HepG2 (cell line): ENCODE results near the gene ARHGEF16. TPM values are rescaled to one million over a fixed set of nuclear protein-coding genes. Genes with fewer than 3 reads are reported as not detected.

ENCODE experiments used
- ATAC-seq: fragments of 200-7000 bp; cut with Tn5 transposase; 3 replicates; pipeline ENCODE4 v1.9.1; 2020; ENCODE audit warnings: mild to moderate bottlenecking, moderate library complexity
- BruUV-seq: library from RNA; stranded (reverse); fragments of 400-500 nt; replicated peaks from 2 replicates; lab custom pipeline; 2021; lab: Mats Ljungman, UMichigan
- CTCF ChIA-PET: fragments of 300-600 bp; formaldehyde crosslinking; extraction: SDS; loops from one replicate; lab custom pipeline; 2021; ENCODE audit warnings: low total read pairs, inconsistent platforms, low intra/inter-chr PET ratio; lab: Yijun Ruan, JAX
- POLR2A ChIA-PET: fragments of 350-600 bp; sonication (Branson Sonifier 250); formaldehyde crosslinking; loops from one replicate; lab custom pipeline; 2020; ENCODE audit warnings: antibody characterized with exemption, inconsistent platforms; lab: Yijun Ruan, JAX
- DNase-seq: peaks from one replicate; pipeline ENCODE4 v3.0.0-alpha.2; 2015; ENCODE audit warnings: low spot score
- FAIRE-seq: peaks from 3 replicates; lab custom pipeline; 2011; peaks lifted over from hg19 to GRCh38; lab: Jason Lieb, UNC
- H2AFZ ChIP-seq: one replicate; pipeline ENCODE4 v1.6.1; 2011; ENCODE audit warnings: low read length, inconsistent platforms
- H3K27ac ChIP-seq: fragments of 300-600 bp; 3 replicates; pipeline ENCODE4 v1.8.0; 2011; ENCODE audit warnings: mixed run types, mild to moderate bottlenecking, mixed read lengths, low read length, inconsistent platforms; ENCODE audit not compliant: insufficient read depth; ENCODE audit errors: extremely low read length
- H3K27me3 ChIP-seq, 2 experiments: fragments of 200-600 bp in 1 of 2; 2 replicates in 1 of 2; 3 replicates in 1 of 2; pipeline versions ENCODE4 v1.6.0 to v1.8.0; 2011; ENCODE audit warnings: low read length in 2 of 2, mild to moderate bottlenecking in 2 of 2, moderate library complexity in 2 of 2, inconsistent platforms in 1 of 2; ENCODE audit not compliant: insufficient read depth in 2 of 2, control insufficient read depth in 1 of 2
- H3K36me3 ChIP-seq, 2 experiments: fragments of 200-600 bp in 1 of 2; replicated peaks in 1 of 2; 2 replicates in 1 of 2; 3 replicates in 1 of 2; pipeline versions ENCODE4 v1.5.1 to v1.8.0; 2011; ENCODE audit warnings: low read length in 2 of 2, inconsistent platforms in 1 of 2; ENCODE audit not compliant: insufficient read depth in 2 of 2, control insufficient read depth in 1 of 2
- H3K4me1 ChIP-seq: 2 replicates; pipeline ENCODE4 v1.5.1; 2012; ENCODE audit warnings: low read length, inconsistent platforms; ENCODE audit not compliant: insufficient read depth
- H3K4me2 ChIP-seq: 2 replicates; pipeline ENCODE4 v1.6.0; 2011; ENCODE audit warnings: low read depth, low read length, inconsistent platforms
- H3K4me3 ChIP-seq, 3 experiments: fragments of 200-600 bp in 1 of 3; sonication (generic), shearing (Covaris generic) in 1 of 3; replicated peaks in 1 of 3; 2 replicates each; pipeline ENCODE4 v1.5.1; 2011 to 2016; ENCODE audit warnings: low read length in 3 of 3, inconsistent platforms in 2 of 3, low read depth in 2 of 3, mild to moderate bottlenecking in 2 of 3, control low read depth in 1 of 3, mixed read lengths in 1 of 3; ENCODE audit not compliant: insufficient read depth in 1 of 3
- H3K79me2 ChIP-seq: one replicate; pipeline ENCODE4 v1.6.1; 2011; ENCODE audit warnings: low read length, inconsistent platforms; ENCODE audit not compliant: insufficient read depth
- H3K9ac ChIP-seq: 2 replicates; pipeline ENCODE4 v1.6.0; 2011; ENCODE audit warnings: mild to moderate bottlenecking, low read depth, low read length, inconsistent platforms; ENCODE audit not compliant: insufficient read depth
- H3K9me3 ChIP-seq: 2 replicates; pipeline ENCODE4 v1.5.1; 2012; ENCODE audit warnings: mild to moderate bottlenecking, low read length
- H4K20me1 ChIP-seq: 2 replicates; pipeline ENCODE4 v1.6.0; 2011; ENCODE audit warnings: inconsistent platforms, mild to moderate bottlenecking, low read length, moderate library complexity; ENCODE audit not compliant: insufficient read depth
- CBX1 ChIP-seq: IDR thresholded peaks from one replicate; pipeline ENCODE4 v1.6.1; 2016; ENCODE audit warnings: antibody characterized with exemption, low read depth
- CC2D1A ChIP-seq: sonication (generic); formaldehyde crosslinking; IDR thresholded peaks from 2 replicates; pipeline ENCODE4 v1.8.1; 2023; ENCODE audit warnings: mild to moderate bottlenecking, missing genetic modification reagents
- CSRNP1 ChIP-seq: sonication (generic); formaldehyde crosslinking; IDR thresholded peaks from 2 replicates; pipeline ENCODE4 v1.8.1; 2023; ENCODE audit warnings: mild to moderate bottlenecking, missing genetic modification reagents
- EED ChIP-seq: sonication (generic); formaldehyde crosslinking; IDR thresholded peaks from 2 replicates; pipeline ENCODE4 v1.5.0; 2020; ENCODE audit warnings: mild to moderate bottlenecking, missing genetic modification reagents
- EHMT2 ChIP-seq: fragments of 200-600 bp; sonication (generic); IDR thresholded peaks from 2 replicates; pipeline ENCODE4 v1.7.0; 2017; ENCODE audit warnings: antibody characterized with exemption, low read depth, low read length, borderline replicate concordance
- FOXK2 ChIP-seq: fragments of 450-650 bp; IDR thresholded peaks from 2 replicates; pipeline ENCODE4 v1.6.1; 2016
- KDM2A ChIP-seq: sonication (generic); formaldehyde crosslinking; IDR thresholded peaks from 2 replicates; pipeline ENCODE4 v1.4.0; 2020; ENCODE audit warnings: low read depth, missing genetic modification reagents, borderline replicate concordance
- MLX ChIP-seq: IDR thresholded peaks from 2 replicates; pipeline ENCODE4 v1.6.1; 2016
- MYC ChIP-seq: sonication (generic); formaldehyde crosslinking; IDR thresholded peaks from 2 replicates; pipeline ENCODE4 v1.9.0; 2021; ENCODE audit warnings: missing genetic modification reagents, borderline replicate concordance
- PRDM10 ChIP-seq: sonication (generic); formaldehyde crosslinking; IDR thresholded peaks from 2 replicates; pipeline ENCODE4 v1.4.0; 2020; ENCODE audit warnings: low read depth, missing genetic modification reagents
- ZBTB7B ChIP-seq: sonication (generic); formaldehyde crosslinking; IDR thresholded peaks from 2 replicates; pipeline ENCODE4 v1.4.0; 2020; ENCODE audit warnings: missing genetic modification reagents
- ZNF10 ChIP-seq: sonication (generic); formaldehyde crosslinking; IDR thresholded peaks from 2 replicates; pipeline ENCODE4 v1.4.0; 2020; ENCODE audit warnings: mild to moderate bottlenecking, low read depth, missing genetic modification reagents, borderline replicate concordance
- ZNF34 ChIP-seq: sonication (generic); formaldehyde crosslinking; IDR thresholded peaks from 2 replicates; pipeline ENCODE4 v1.4.0; 2020; ENCODE audit warnings: mild to moderate bottlenecking, missing genetic modification reagents, borderline replicate concordance
- ZNF567 ChIP-seq: sonication (generic); formaldehyde crosslinking; IDR thresholded peaks from 2 replicates; pipeline ENCODE4 v1.8.1; 2023; ENCODE audit warnings: mild to moderate bottlenecking, missing genetic modification reagents, borderline replicate concordance
- WGBS: methylation state at CpG from one replicate; pipeline ENCODE4 v1.1.6; 2017; ENCODE audit warnings: low lambda C conversion rate; 5-methylcytosine and 5-hydroxymethylcytosine counted together
- in situ Hi-C: cut with HindIII; loops from 2 replicates; pipeline ENCODE4 v1.10.0; 2017; ENCODE audit warnings: low pct_unique_long_range_greater_than_20kb; ENCODE audit not compliant: extremely low pct_ligation_motif_present
- intact Hi-C: fragments of 100-400 bp; cut with micrococcal nuclease; formaldehyde crosslinking; loops from one replicate; pipeline ENCODE4 v1.10.0; 2022; ENCODE audit not compliant: unreplicated experiment
- polyA plus RNA-seq, 8 experiments: library from polyadenylated mRNA; depleted of rRNA in 3 of 8; stranded (reverse) in 7 of 8; unstranded in 1 of 8; fragments of >200 nt; fragmentation: Illumina TruSeq in 4 of 8; extraction: Trizol in 4 of 8; gene quantifications; 2 replicates each; pipeline versions ENCODE4 v1.2.1 to v1.2.3, GENCODE V29; 2011 to 2016; ENCODE audit warnings: low read depth in 4 of 8, missing spikeins in 1 of 8, mixed read lengths in 1 of 8; ENCODE audit not compliant: insufficient read depth in 1 of 8
- total RNA-seq, 5 experiments: library from RNA; depleted of rRNA; stranded (reverse); fragments of >200 nt; fragmentation: Illumina TruSeq; extraction: Trizol; gene quantifications; 2 replicates each; pipeline ENCODE4 v1.2.3, GENCODE V29; 2016; ENCODE audit warnings: low read depth in 1 of 5

ARHGEF16 gene
- total and polyA plus RNA-seq, 2 of the 13 experiments (the other 11 are each of a cell fraction or from before 2014, with no cell fraction given): 20.3 to 39.9 TPM

- H3K4me1 ChIP-seq: no peaks in the 10 kb centered on the region
- H3K4me3 ChIP-seq: no peak overlapping the region
- H3K36me3 ChIP-seq: no peaks in the 10 kb centered on the region
- POLR2A ChIA-PET: no interaction called here
- H3K9me3 ChIP-seq: no peaks in the 10 kb centered on the region
- TF ChIP-seq FOXK2: no peak
- no peak for TF ChIP-seq ZBTB7B (CRISPR knock-in tag)
- TF ChIP-seq ZNF567 (CRISPR knock-in tag): no peak
- TF ChIP-seq CBX1: no peak
- no peak for TF ChIP-seq ZNF34 (CRISPR knock-in tag)
- no peak for TF ChIP-seq EHMT2
- TF ChIP-seq ZNF10: no peak
- no peak for TF ChIP-seq CSRNP1
- no peak for TF ChIP-seq MLX (CRISPR knock-in tag)
- no peak for TF ChIP-seq CC2D1A
- TF ChIP-seq EED (CRISPR knock-in tag): no peak
- no peak for TF ChIP-seq MYC (CRISPR knock-in tag)
- TF ChIP-seq KDM2A (CRISPR knock-in tag): no peak
- no peak for TF ChIP-seq PRDM10
- no peak for FAIRE-seq
- H3K4me2 ChIP-seq: no peak overlapping the region
- intact Hi-C loops (no loop called here), in situ Hi-C loops (no loop called here)
- no peak overlapping the region for H2AFZ ChIP-seq
- WGBS: 12% methylated on average over 3 of the region's 8 CpGs
- CTCF ChIA-PET: no interaction called here
- ATAC-seq: no peak
- peaks cover 7% of the 10 kb centered on the region; the same call in 1 of the 2 replicates for H4K20me1 ChIP-seq
- no peaks in the 10 kb centered on the region for H3K79me2 ChIP-seq
- no TSS peak for BruUV-seq
- no peak for DNase-seq
- peaks cover 10 to 43% of the 10 kb centered on the region in 2 experiments; a peak in 4 of 5 replicates for H3K27me3 ChIP-seq
- H3K27ac ChIP-seq: no peak overlapping the region
- H3K9ac ChIP-seq: no peak overlapping the region
Observed at GRCh38 chr1:3498986-3499385, 44.5 kb downstream of the ARHGEF16 start.
